H9 (cell line): ENCODE data around the gene PCNX2. TPM values are rescaled to one million over a fixed set of nuclear protein-coding genes. Genes with fewer than 3 reads are reported as not detected.
A peak's percentile ranks its signal among the peaks of the same experiment; 100 is the strongest.

Experiments
- DNase-seq: peaks from one replicate; pipeline ENCODE4 v3.0.0-alpha.2; 2017
- H2AFZ ChIP-seq: one replicate; pipeline ENCODE4 v1.6.1; 2013; ENCODE audit warnings: mild to moderate bottlenecking, low read length, control low read depth, moderate library complexity
- H2AK5ac ChIP-seq: 2 replicates; pipeline ENCODE4 v1.6.1; 2013; ENCODE audit warnings: low read length, control low read depth, mixed read lengths; ENCODE audit not compliant: insufficient read length
- H2BK120ac ChIP-seq: one replicate; pipeline ENCODE4 v1.6.1; 2013; ENCODE audit warnings: low read depth, mild to moderate bottlenecking, low read length, control low read depth, inconsistent platforms; ENCODE audit not compliant: poor library complexity, severe bottlenecking
- H2BK12ac ChIP-seq: 2 replicates; pipeline ENCODE4 v1.6.1; 2013; ENCODE audit warnings: low read length, control low read depth, mixed read lengths, low read depth; ENCODE audit not compliant: insufficient read length
- H2BK15ac ChIP-seq: 2 replicates; pipeline ENCODE4 v1.6.1; 2013; ENCODE audit warnings: low read depth, low read length, control low read depth
- H2BK20ac ChIP-seq: one replicate; pipeline ENCODE4 v1.6.1; 2013; ENCODE audit warnings: low read depth, mild to moderate bottlenecking, low read length, control low read depth, inconsistent platforms; ENCODE audit not compliant: poor library complexity, severe bottlenecking
- H2BK5ac ChIP-seq: 2 replicates; pipeline ENCODE4 v1.6.1; 2013; ENCODE audit warnings: low read length, control low read depth, mixed read lengths; ENCODE audit not compliant: insufficient read length
- H3K14ac ChIP-seq: 2 replicates; pipeline ENCODE4 v1.6.1; 2013; ENCODE audit warnings: low read length, control low read depth; ENCODE audit not compliant: insufficient read depth
- H3K18ac ChIP-seq: 2 replicates; pipeline ENCODE4 v1.6.1; 2013; ENCODE audit warnings: low read depth, mild to moderate bottlenecking, mixed read lengths, low read length, control low read depth; ENCODE audit not compliant: insufficient read length
- H3K23ac ChIP-seq: 2 replicates; pipeline ENCODE4 v1.6.1; 2013; ENCODE audit warnings: low read length, control low read depth, mixed read lengths, low read depth; ENCODE audit not compliant: insufficient read length
- H3K23me2 ChIP-seq: 2 replicates; pipeline ENCODE4 v1.6.1; 2013; ENCODE audit warnings: low read depth, mild to moderate bottlenecking, mixed read lengths, low read length, control low read depth; ENCODE audit not compliant: insufficient read length, poor library complexity, severe bottlenecking
- H3K27ac ChIP-seq: 2 replicates; pipeline ENCODE4 v1.5.1; 2013; ENCODE audit warnings: low read length, control low read depth, mixed read lengths, low read depth; ENCODE audit not compliant: insufficient read length
- H3K27me3 ChIP-seq: 2 replicates; pipeline ENCODE4 v1.6.1; 2013; ENCODE audit warnings: low read length, control low read depth, inconsistent platforms; ENCODE audit not compliant: insufficient read depth
- H3K4ac ChIP-seq: 2 replicates; pipeline ENCODE4 v1.6.1; 2013; ENCODE audit warnings: low read depth, mild to moderate bottlenecking, control low read depth, inconsistent platforms, low read length, moderate library complexity
- H3K4me1 ChIP-seq: 2 replicates; pipeline ENCODE4 v1.6.1; 2013; ENCODE audit warnings: low read length, control low read depth, inconsistent platforms; ENCODE audit not compliant: insufficient read depth
- H3K4me2 ChIP-seq: 2 replicates; pipeline ENCODE4 v1.6.1; 2013; ENCODE audit warnings: low read length, control low read depth, mixed read lengths; ENCODE audit not compliant: insufficient read length, insufficient read depth
- H3K56ac ChIP-seq: 2 replicates; pipeline ENCODE4 v1.6.1; 2013; ENCODE audit warnings: low read depth, mild to moderate bottlenecking, mixed read lengths, low read length, control low read depth; ENCODE audit not compliant: insufficient read length
- H3K79me1 ChIP-seq: 2 replicates; pipeline ENCODE4 v1.6.1; 2013; ENCODE audit warnings: low read depth, mild to moderate bottlenecking, moderate library complexity, low read length, control low read depth, inconsistent platforms; ENCODE audit not compliant: insufficient read depth, poor library complexity, severe bottlenecking
- H3K79me2 ChIP-seq: 2 replicates; pipeline ENCODE4 v1.6.1; 2013; ENCODE audit warnings: low read length, control low read depth, inconsistent platforms; ENCODE audit not compliant: insufficient read depth
- H3K9ac ChIP-seq: 2 replicates; pipeline ENCODE4 v1.6.1; 2013; ENCODE audit warnings: low read length, control low read depth, mixed read lengths; ENCODE audit not compliant: insufficient read length; ENCODE audit errors: extremely low read depth
- H3K9me3 ChIP-seq: one replicate; pipeline ENCODE4 v1.6.1; 2013; ENCODE audit warnings: low read depth, low read length, inconsistent platforms; ENCODE audit not compliant: control insufficient read depth
- H3T11ph ChIP-seq: one replicate; pipeline ENCODE4 v1.6.1; 2013; ENCODE audit warnings: mild to moderate bottlenecking, low read length, control low read depth, inconsistent platforms
- H4K20me1 ChIP-seq: one replicate; pipeline ENCODE4 v1.6.1; 2013; ENCODE audit not compliant: control insufficient read depth, insufficient read length, insufficient read depth
- H4K5ac ChIP-seq: 2 replicates; pipeline ENCODE4 v1.6.1; 2013; ENCODE audit warnings: low read depth, mild to moderate bottlenecking, mixed read lengths, low read length, control low read depth; ENCODE audit not compliant: insufficient read length
- H4K8ac ChIP-seq: replicated peaks from 2 replicates; pipeline ENCODE4 v1.6.1; 2013; ENCODE audit warnings: low read length, control low read depth, mixed read lengths, low read depth; ENCODE audit not compliant: insufficient read length
- H4K91ac ChIP-seq: 2 replicates; pipeline ENCODE4 v1.6.1; 2013; ENCODE audit warnings: low read depth, mild to moderate bottlenecking, moderate library complexity, mixed read lengths, low read length, control low read depth; ENCODE audit not compliant: insufficient read length
- H3K27ac Mint-ChIP-seq, 3 experiments: 2 replicates in 2 of 3; 3 replicates in 1 of 3; pipeline ENCODE4 v1.8.0; 2020 to 2021; ENCODE audit warnings: mixed read lengths in 3 of 3, mild to moderate bottlenecking in 1 of 3, moderate library complexity in 1 of 3
- H3K27me3 Mint-ChIP-seq: 2 replicates; pipeline ENCODE4 v1.8.0; 2021; ENCODE audit warnings: low read depth, mild to moderate bottlenecking, moderate library complexity, mixed read lengths
- H3K36me3 Mint-ChIP-seq, 3 experiments: 2 replicates in 2 of 3; 3 replicates in 1 of 3; pipeline ENCODE4 v1.8.0; 2020 to 2021; ENCODE audit warnings: low read depth in 3 of 3, mixed read lengths in 3 of 3; ENCODE audit not compliant: insufficient read depth in 1 of 3
- H3K4me1 Mint-ChIP-seq, 2 experiments: 2 replicates each; pipeline ENCODE4 v1.8.0; 2020; ENCODE audit warnings: mixed read lengths in 2 of 2
- H3K4me3 Mint-ChIP-seq, 2 experiments: 2 replicates in 1 of 2; 3 replicates in 1 of 2; pipeline ENCODE4 v1.8.0; 2020 to 2021; ENCODE audit warnings: mild to moderate bottlenecking in 2 of 2, mixed read lengths in 2 of 2, moderate library complexity in 1 of 2
- H3K9me3 Mint-ChIP-seq, 2 experiments: 2 replicates in 1 of 2; 3 replicates in 1 of 2; pipeline ENCODE4 v1.8.0; 2020; ENCODE audit warnings: mild to moderate bottlenecking in 2 of 2, mixed read lengths in 2 of 2, moderate library complexity in 1 of 2
- WGBS: extraction: QIAGEN DNeasy Blood & Tissue Kit; methylation state at CpG from one replicate; pipeline ENCODE4 v1.1.7; 2013; ENCODE audit warnings: missing lambda C conversion rate, low lambda C conversion rate, mixed read lengths; ENCODE audit not compliant: insufficient read length; ENCODE audit errors: extremely low coverage; 5-methylcytosine and 5-hydroxymethylcytosine counted together
- total RNA-seq: library from RNA; stranded (reverse); gene quantifications from 2 replicates; pipeline ENCODE4 v1.2.1, GENCODE V29; 2021
- TF ChIP-seq, protein P1 (sequence below): fragments of 200-600 bp; sonication (generic); conservative IDR thresholded peaks from 3 replicates; pipeline ENCODE4 v1.8.0; 2021; ENCODE audit warnings: antibody characterized with exemption, mild to moderate bottlenecking

The PCNX2 gene
- total RNA-seq, 1 experiment from 2014 or later, result 45.1 TPM

DNA sequence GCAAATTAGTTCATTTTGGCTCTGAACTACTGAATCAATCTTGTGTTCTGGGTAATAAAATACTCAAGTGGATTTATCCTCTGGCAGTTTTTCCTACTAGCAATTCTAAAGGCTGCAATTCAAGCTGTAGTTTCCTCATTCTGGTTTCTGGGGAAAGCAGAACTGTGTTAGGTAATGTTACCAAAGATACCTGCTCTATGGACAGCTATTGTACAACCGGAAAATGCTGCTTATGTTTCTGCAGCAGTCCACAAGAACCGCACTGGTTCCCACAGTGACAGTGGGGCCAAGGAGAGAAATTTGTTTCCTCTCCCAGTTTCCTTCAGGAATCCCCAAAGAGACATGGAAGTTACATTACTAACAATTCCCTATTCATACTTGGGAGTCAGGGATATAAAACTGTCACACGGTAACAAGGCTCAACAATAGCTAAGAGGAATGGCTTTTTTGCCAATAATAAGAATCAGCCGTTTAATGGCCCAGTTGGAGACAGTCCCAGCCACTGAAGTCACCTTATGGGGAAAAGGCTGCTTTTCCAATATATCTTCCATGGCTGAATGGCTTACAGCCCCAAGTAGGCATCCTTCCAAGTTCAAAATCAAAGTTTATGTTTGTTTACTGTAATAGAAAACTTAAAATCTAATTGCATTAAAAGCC is 52.6 kb downstream of the PCNX2 start:
- Histone ChIP-seq H4K8ac (no peak overlapping the region), H2BK20ac (no peak overlapping the region), H3K14ac (no peak overlapping the region), H4K20me1 (no peaks in the 10 kb centered on the region), H4K91ac (no peak overlapping the region), H3K27ac (no peak overlapping the region), H2BK120ac (no peak overlapping the region), H3K18ac (no peak overlapping the region), H3K4me1 (no peaks in the 10 kb centered on the region), H3K4me2 (no peak overlapping the region), H2AK5ac (no peak overlapping the region), H2BK5ac (no peak overlapping the region), H2BK15ac (no peak overlapping the region), H3K79me2 (no peaks in the 10 kb centered on the region), H2AFZ (no peak overlapping the region), H3K23me2 (no peaks in the 10 kb centered on the region), H3K23ac (no peak overlapping the region), H3T11ph (no peak overlapping the region), H3K56ac (no peak overlapping the region), H3K4ac (no peak overlapping the region), H2BK12ac (no peak overlapping the region), H4K5ac (no peak overlapping the region), H3K79me1 (no peaks in the 10 kb centered on the region), H3K27me3 (no peaks in the 10 kb centered on the region), H3K9ac (no peak overlapping the region), H3K9me3 (no peaks in the 10 kb centered on the region)
- no CpG with 5 or more reads among the region's 4 CpGs for WGBS
- Mint-ChIP-seq H3K4me3 (no peak overlapping the region), H3K27me3 (no peaks in the 10 kb centered on the region), H3K4me1 (peaks cover 3 to 5% of the 10 kb centered on the region in 2 experiments; a peak in 3 of 4 replicates), H3K27ac (peak overlapping the region in 1 of 3 experiments; percentile 74; a peak in 1 of 7 replicates), H3K9me3 (no peaks in the 10 kb centered on the region), H3K36me3 (peaks cover 16 to 43% (median 17%) of the 10 kb centered on the region in 3 experiments; a peak in 6 of 7 replicates)
- TF ChIP-seq, protein P1, sequence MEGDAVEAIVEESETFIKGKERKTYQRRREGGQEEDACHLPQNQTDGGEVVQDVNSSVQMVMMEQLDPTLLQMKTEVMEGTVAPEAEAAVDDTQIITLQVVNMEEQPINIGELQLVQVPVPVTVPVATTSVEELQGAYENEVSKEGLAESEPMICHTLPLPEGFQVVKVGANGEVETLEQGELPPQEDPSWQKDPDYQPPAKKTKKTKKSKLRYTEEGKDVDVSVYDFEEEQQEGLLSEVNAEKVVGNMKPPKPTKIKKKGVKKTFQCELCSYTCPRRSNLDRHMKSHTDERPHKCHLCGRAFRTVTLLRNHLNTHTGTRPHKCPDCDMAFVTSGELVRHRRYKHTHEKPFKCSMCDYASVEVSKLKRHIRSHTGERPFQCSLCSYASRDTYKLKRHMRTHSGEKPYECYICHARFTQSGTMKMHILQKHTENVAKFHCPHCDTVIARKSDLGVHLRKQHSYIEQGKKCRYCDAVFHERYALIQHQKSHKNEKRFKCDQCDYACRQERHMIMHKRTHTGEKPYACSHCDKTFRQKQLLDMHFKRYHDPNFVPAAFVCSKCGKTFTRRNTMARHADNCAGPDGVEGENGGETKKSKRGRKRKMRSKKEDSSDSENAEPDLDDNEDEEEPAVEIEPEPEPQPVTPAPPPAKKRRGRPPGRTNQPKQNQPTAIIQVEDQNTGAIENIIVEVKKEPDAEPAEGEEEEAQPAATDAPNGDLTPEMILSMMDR, result no peak
- no peak for DNase-seq
